ENCODE measurements around the gene CEP170. TPM values are rescaled to one million over a fixed set of nuclear protein-coding genes. Genes with fewer than 3 reads are reported as not detected.

The CEP170 gene
- 68.8 TPM for total RNA-seq
- long read RNA-seq, transcript CEP170-221 (4 exons, 1,180 nt): major isoform, 7 of 81 reads
- long read RNA-seq, partial matches to known transcripts: 49 of 81 reads
- long read RNA-seq, other reads (novel, unspliced or antisense): 25 of 81 reads

- DNase-seq (ENCODE audit: low spot score): peak; percentile 95
Observed at GRCh38 chr1:243254927-243255790, at the start of gene CEP170. Gene CEP170 (minus strand): TSS chr1:243255281. CDS start chr1:243225280, 30,001 bp downstream.

- no peak for DNase-seq (ENCODE audit: low spot score)
Observed at GRCh38 chr1:243301059-243301458, 46.0 kb upstream of the CEP170 start.

- DNase-seq (ENCODE audit: low spot score): no peak
Observed at GRCh38 chr1:243299069-243299468, 44.0 kb upstream of the CEP170 start.

- no peak for DNase-seq (ENCODE audit: low spot score)
Observed at GRCh38 chr1:243294723-243295121, 39.6 kb upstream of the CEP170 start.

GRCh38 chr1:243293941-243294722 is 39.1 kb upstream of the CEP170 start:
- DNase-seq (ENCODE audit: low spot score): no peak

GRCh38 chr1:243292117-243292516 is 37.0 kb upstream of the CEP170 start:
- no peak for DNase-seq (ENCODE audit: low spot score)

GRCh38 chr1:243291292-243291691 is 36.2 kb upstream of the CEP170 start:
- no peak for DNase-seq (ENCODE audit: low spot score)

GRCh38 chr1:243288062-243288461 is 33.0 kb upstream of the CEP170 start:
- DNase-seq (ENCODE audit: low spot score): no peak

- DNase-seq (ENCODE audit: low spot score): no peak
Observed at GRCh38 chr1:243287652-243288051, 32.6 kb upstream of the CEP170 start.

GRCh38 chr1:243287123-243287460 is 32.0 kb upstream of the CEP170 start:
- DNase-seq (ENCODE audit: low spot score): no peak

GRCh38 chr1:243286409-243287122 is 31.5 kb upstream of the CEP170 start:
- no peak for DNase-seq (ENCODE audit: low spot score)

GRCh38 chr1:243281672-243282071 is 26.6 kb upstream of the CEP170 start:
- no peak for DNase-seq (ENCODE audit: low spot score)

GRCh38 chr1:243280571-243281129 is 25.6 kb upstream of the CEP170 start:
- no peak for DNase-seq (ENCODE audit: low spot score)

- no peak for DNase-seq (ENCODE audit: low spot score)
Observed at GRCh38 chr1:243275316-243275715, 20.2 kb upstream of the CEP170 start.

- DNase-seq (ENCODE audit: low spot score): no peak
Observed at GRCh38 chr1:243273945-243274344, 18.9 kb upstream of the CEP170 start.

GRCh38 chr1:243273506-243273905 is 18.4 kb upstream of the CEP170 start:
- DNase-seq (ENCODE audit: low spot score): no peak

- no peak for DNase-seq (ENCODE audit: low spot score)
Observed at GRCh38 chr1:243272401-243272800, 17.3 kb upstream of the CEP170 start.

- no peak for DNase-seq (ENCODE audit: low spot score)
Observed at GRCh38 chr1:243271996-243272395, 16.9 kb upstream of the CEP170 start.

GRCh38 chr1:243270097-243270864 is 15.2 kb upstream of the CEP170 start:
- no peak for DNase-seq (ENCODE audit: low spot score)

- no peak for DNase-seq (ENCODE audit: low spot score)
Observed at GRCh38 chr1:243269461-243269801, 14.3 kb upstream of the CEP170 start.

All from mesenteric fat pad (tissue), 1 donor.